Kidney (tissue), 14 donors: ENCODE results near the gene CFAP298. TPM values are rescaled to one million over a fixed set of nuclear protein-coding genes. Genes with fewer than 3 reads are reported as not detected.
A peak's percentile ranks its signal among the peaks of the same experiment; 100 is the strongest.

Experiments
- DNase-seq, 5 donors: peaks; one replicate each; pipeline ENCODE4 v3.0.0-alpha.2; 2013 to 2020
- FAIRE-seq: peaks from 2 replicates; lab custom pipeline; 2012; peaks lifted over from hg19 to GRCh38; lab: Jason Lieb, UNC
- H3K27ac ChIP-seq, 2 donors: one replicate each; pipeline ENCODE4 v1.7.0; 2013; ENCODE audit warnings: low read depth in 2 of 2, low read length in 2 of 2, inconsistent platforms in 1 of 2
- H3K27me3 ChIP-seq: one replicate; pipeline ENCODE4 v1.7.1; 2013; ENCODE audit warnings: low read length, inconsistent platforms; ENCODE audit not compliant: control insufficient read depth, insufficient read depth
- H3K36me3 ChIP-seq, 3 donors: one replicate each; pipeline versions ENCODE4 v1.7.0 to v1.7.1; 2013; ENCODE audit warnings: low read length in 3 of 3, control low read depth in 1 of 3, inconsistent platforms in 1 of 3; ENCODE audit not compliant: insufficient read depth in 3 of 3, control insufficient read depth in 2 of 3
- H3K4me1 ChIP-seq, 3 donors: one replicate each; pipeline versions ENCODE4 v1.7.0 to v1.7.1; 2013; ENCODE audit warnings: low read length in 3 of 3, inconsistent platforms in 1 of 3, low read depth in 1 of 3; ENCODE audit not compliant: control insufficient read depth in 2 of 3, insufficient read depth in 2 of 3
- H3K4me3 ChIP-seq, 3 donors: one replicate each; pipeline versions ENCODE4 v1.7.0 to v1.8.1; 2013; ENCODE audit warnings: low read length in 3 of 3, control low read depth in 1 of 3, inconsistent platforms in 1 of 3
- H3K9ac ChIP-seq, 3 donors: one replicate each; pipeline versions ENCODE4 v1.7.0 to v1.7.1; 2013; ENCODE audit warnings: low read length in 3 of 3, control low read depth in 1 of 3, inconsistent platforms in 1 of 3
- H3K9me3 ChIP-seq, 3 donors: one replicate each; pipeline versions ENCODE4 v1.7.0 to v1.7.1; 2013; ENCODE audit warnings: low read length in 3 of 3, control low read depth in 1 of 3, inconsistent platforms in 1 of 3; ENCODE audit not compliant: control insufficient read depth in 2 of 3, insufficient read depth in 1 of 3
- intact Hi-C: fragments of 100-400 bp; cut with DNase I; formaldehyde crosslinking; loops from one replicate; pipeline ENCODE4 v1.11.1; 2022
- polyA plus RNA-seq: library from polyadenylated mRNA; stranded (reverse); fragments of 350-450 nt; fragmentation: Illumina TruSeq; extraction: RNeasy Lipid Tissue Mini Kit (QIAGEN cat#74804); gene quantifications from one replicate; pipeline ENCODE4 v1.2.3, GENCODE V29; 2014; ENCODE audit warnings: low read depth, low replicate concordance; ENCODE audit not compliant: insufficient read depth
- total RNA-seq: library from RNA; stranded (reverse); fragmentation: NEBNext Ultra II Directional; extraction: Animal tissue kit (Norgen Biotek cat#: 25700); gene quantifications from one replicate; pipeline ENCODE4 v1.2.1, GENCODE V29; 2021
- TF ChIP-seq, protein P1 (sequence below): IDR thresholded peaks from 3 replicates; pipeline ENCODE4 v1.5.1; 2012; ENCODE audit warnings: mild to moderate bottlenecking, moderate library complexity, borderline replicate concordance; ENCODE audit not compliant: insufficient read depth; ENCODE audit errors: extremely low read depth
- donor health status: control.
- donor health status: control.
- donor health status: control.
- donor health status: control.
- donor health status: control.
- donor health status: DM: yes; HTN: yes; CAD: no.
- donor health status: Normal renal cell carcinoma (clear cell type).

Gene CFAP298
- total and polyA plus RNA-seq, 2 donors from 2014 or later, result 43.8 to 46.9 TPM

DNA sequence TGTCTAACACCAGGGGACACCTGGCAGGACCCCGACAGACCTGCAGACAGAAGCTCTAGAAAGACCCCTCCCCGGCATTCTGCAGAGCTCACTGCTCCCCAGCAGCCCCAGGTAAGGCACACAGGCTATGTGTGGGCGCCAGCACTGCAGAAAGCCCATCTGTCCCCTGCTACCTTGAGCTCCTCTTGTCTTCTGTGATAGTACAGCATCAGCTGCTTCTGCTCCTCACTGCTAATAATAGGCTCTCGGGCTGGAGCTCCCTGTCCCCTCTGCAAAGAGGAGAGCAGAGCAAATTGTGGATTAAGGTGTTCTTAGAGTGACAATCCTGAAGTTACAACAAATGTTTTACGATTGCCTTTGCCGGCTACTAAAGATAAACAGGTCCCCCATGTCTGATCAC is 10.1 kb downstream of the CFAP298 start:
- Histone ChIP-seq H3K27ac (no peak overlapping the region), H3K9ac (no peak overlapping the region), H3K4me1 (no peaks in the 10 kb centered on the region), H3K27me3 (no peaks in the 10 kb centered on the region), H3K9me3 (no peaks in the 10 kb centered on the region), H3K4me3 (no peak overlapping the region), H3K36me3 (peaks cover 7 to 61% (median 49%) of the 10 kb centered on the region in 3 donors)
- intact Hi-C loops, result no loop called here
- no peak for DNase-seq
- no peak for FAIRE-seq
- TF ChIP-seq, protein P1, sequence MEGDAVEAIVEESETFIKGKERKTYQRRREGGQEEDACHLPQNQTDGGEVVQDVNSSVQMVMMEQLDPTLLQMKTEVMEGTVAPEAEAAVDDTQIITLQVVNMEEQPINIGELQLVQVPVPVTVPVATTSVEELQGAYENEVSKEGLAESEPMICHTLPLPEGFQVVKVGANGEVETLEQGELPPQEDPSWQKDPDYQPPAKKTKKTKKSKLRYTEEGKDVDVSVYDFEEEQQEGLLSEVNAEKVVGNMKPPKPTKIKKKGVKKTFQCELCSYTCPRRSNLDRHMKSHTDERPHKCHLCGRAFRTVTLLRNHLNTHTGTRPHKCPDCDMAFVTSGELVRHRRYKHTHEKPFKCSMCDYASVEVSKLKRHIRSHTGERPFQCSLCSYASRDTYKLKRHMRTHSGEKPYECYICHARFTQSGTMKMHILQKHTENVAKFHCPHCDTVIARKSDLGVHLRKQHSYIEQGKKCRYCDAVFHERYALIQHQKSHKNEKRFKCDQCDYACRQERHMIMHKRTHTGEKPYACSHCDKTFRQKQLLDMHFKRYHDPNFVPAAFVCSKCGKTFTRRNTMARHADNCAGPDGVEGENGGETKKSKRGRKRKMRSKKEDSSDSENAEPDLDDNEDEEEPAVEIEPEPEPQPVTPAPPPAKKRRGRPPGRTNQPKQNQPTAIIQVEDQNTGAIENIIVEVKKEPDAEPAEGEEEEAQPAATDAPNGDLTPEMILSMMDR, result no peak

DNA sequence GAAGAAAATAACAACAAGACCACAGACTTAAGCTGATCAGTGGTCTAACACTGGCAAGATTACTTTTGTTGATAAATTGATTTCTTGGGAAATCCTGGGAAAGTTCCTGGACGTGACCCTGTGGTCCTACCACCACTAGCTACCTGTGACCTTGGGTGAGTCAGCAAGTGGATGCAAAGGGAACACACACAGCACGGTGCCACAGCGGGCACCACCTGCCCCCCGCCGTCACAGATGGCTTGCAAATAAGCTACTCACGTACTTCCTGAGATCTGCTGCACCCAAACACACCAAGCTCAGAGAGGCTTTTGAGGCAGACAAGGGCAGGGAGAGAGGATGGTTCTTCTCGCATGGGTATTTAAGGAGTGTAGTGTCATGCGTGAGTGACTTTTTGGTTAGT is 12.7 kb downstream of the CFAP298 start:
- intact Hi-C loops, result loop anchor here (10.0 kb wide), 1 partner anchor 195 kb away; no protein-coding TSS in a partner anchor
- Histone ChIP-seq H3K27me3 (no peaks in the 10 kb centered on the region), H3K27ac (no peak overlapping the region), H3K36me3 (peaks cover 7 to 41% (median 33%) of the 10 kb centered on the region in 3 donors), H3K9me3 (no peaks in the 10 kb centered on the region), H3K4me1 (no peaks in the 10 kb centered on the region), H3K4me3 (no peak overlapping the region), H3K9ac (no peak overlapping the region)
- TF ChIP-seq, protein P1, result no peak
- DNase-seq, result peak in 1 of 5 donors; percentile 23
- FAIRE-seq, result no peak

DNA sequence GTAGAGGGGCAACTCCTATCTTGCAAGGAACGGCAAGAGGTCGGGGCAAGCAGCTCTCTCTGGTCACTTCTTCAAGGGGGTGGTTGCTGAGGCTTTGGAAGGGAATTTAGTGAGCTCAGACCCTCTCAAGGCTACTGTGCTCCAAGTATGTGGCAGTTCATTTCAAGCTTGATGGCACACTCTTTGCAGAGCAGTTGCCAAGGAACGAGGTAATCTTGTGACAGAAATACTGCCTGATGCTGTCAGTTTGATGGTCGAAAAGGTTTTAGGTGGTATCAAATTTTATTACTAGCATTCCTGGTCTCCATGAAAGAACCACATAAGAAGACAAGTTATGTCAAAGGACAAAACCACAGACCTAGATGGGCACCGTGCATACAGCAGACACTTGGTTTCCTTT is 13.1 kb downstream of the CFAP298 start:
- no peak overlapping the region for H3K27ac ChIP-seq
- H3K27me3 ChIP-seq, result no peaks in the 10 kb centered on the region
- peaks cover 5 to 36% (median 30%) of the 10 kb centered on the region in 3 donors for H3K36me3 ChIP-seq
- no peak overlapping the region for H3K9ac ChIP-seq
- TF ChIP-seq, protein P1, result no peak
- no peaks in the 10 kb centered on the region for H3K9me3 ChIP-seq
- no peak overlapping the region for H3K4me3 ChIP-seq
- DNase-seq (peak in 4 of 5 donors; percentile 66 to 93 (median 84)), FAIRE-seq (no peak)
- intact Hi-C loops, result loop anchor here (10.0 kb wide), 1 partner anchor 194 kb away; no protein-coding TSS in a partner anchor
- H3K4me1 ChIP-seq, result no peaks in the 10 kb centered on the region

DNA sequence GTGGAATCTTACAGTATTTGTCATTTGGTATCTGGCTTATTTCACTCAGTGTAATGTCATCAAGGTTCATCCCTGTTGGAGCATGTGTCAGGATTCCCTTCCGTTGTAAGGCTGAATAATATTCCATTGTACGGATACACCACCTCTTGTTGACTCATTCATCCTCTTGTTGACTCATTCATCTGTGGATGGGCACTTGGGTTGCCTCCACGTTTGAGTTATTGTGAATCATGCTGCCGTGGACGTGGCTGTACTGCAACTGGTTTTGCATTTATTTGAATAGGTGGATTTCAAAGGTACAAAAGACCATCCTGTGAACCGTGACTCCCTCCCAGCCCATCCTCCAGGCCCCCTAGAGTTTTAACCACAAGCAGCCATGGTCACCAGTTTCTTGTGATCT is 15.0 kb downstream of the CFAP298 start:
- TF ChIP-seq, protein P1, result no peak
- H3K4me3 ChIP-seq, result no peak overlapping the region
- DNase-seq (no peak), FAIRE-seq (no peak)
- H3K9ac ChIP-seq, result no peak overlapping the region
- H3K9me3 ChIP-seq, result no peaks in the 10 kb centered on the region
- no peak overlapping the region for H3K27ac ChIP-seq
- H3K27me3 ChIP-seq, result no peaks in the 10 kb centered on the region
- intact Hi-C loops, result loop anchor here (10.0 kb wide), 1 partner anchor 192 kb away; no protein-coding TSS in a partner anchor
- no peaks in the 10 kb centered on the region for H3K4me1 ChIP-seq
- H3K36me3 ChIP-seq, result peaks cover 0 to 19% (median 16%) of the 10 kb centered on the region in 3 donors
